ENCODE results near the gene NUDT13. TPM values are rescaled to one million over a fixed set of nuclear protein-coding genes. Genes with fewer than 3 reads are reported as not detected.
"Not testable (repeated sequence)": the region's sequence is repeated elsewhere in the genome, so short reads cannot be mapped to it uniquely, and the experiment has no call there.

NUDT13 gene
- total RNA-seq, 2 experiments from 2014 or later: 1.6 to 1.7 TPM

DNA sequence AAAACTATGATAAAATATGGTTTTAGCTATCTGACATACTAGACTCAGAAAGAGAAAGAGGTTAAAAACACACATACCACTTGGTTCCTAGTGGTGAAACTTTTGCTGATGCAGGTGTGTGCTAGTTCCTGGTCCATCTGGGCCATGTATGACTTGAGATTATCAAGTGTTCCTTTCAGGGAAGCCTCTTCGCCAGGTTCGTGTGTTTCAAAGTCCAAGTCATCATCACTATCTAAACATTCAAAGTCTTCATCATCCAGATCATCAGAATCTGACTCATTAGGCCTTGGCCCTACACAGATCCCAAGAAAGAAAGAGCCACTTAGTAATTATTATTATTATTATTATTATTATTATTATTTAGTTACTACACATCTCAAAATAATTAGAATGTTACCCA is 26.4 kb downstream of the NUDT13 start:
- POLR2A ChIA-PET: no interaction called here
- DNase-seq (no peak), ATAC-seq (no peak)
- no peak overlapping the region for H3K27ac Mint-ChIP-seq
- CTCF ChIA-PET: interaction anchor here (0.7 to 3.0 kb wide), 3 partner anchors 8 to 41 kb away, joined by 3 to 17 read pairs (median 3); no protein-coding TSS in a partner anchor
- no peaks in the 10 kb centered on the region for H3K27me3 Mint-ChIP-seq (ENCODE audit: low read depth)
- no peaks in the 10 kb centered on the region for H3K4me1 Mint-ChIP-seq (ENCODE audit: low read depth)
- no peak overlapping the region for H3K4me3 Mint-ChIP-seq
- no peaks in the 10 kb centered on the region for H3K9me3 Mint-ChIP-seq (ENCODE audit: insufficient read depth)
- peaks cover 48% of the 10 kb centered on the region for H3K36me3 Mint-ChIP-seq (ENCODE audit: low read depth)

DNA sequence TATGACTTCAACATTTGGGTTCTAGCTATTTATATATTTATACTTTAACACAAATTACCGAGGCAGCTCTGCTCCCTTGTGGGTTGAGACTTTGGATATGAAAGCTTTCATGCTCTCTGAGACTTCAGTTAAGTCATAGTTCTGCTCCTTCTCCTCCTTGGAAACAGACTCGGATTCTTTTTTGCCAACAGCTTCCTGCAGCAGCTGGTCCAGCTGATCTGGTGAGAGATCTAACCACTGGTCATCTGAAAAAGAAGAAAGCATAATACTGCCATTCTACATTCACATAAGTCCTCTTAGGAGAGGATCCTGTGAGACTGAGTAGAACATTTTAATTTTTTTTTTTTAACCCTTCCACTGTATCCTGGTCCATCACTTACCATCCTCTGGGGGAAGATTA is 29.0 kb downstream of the NUDT13 start:
- Mint-ChIP-seq H3K4me3 (no peak overlapping the region), H3K27ac (no peak overlapping the region), H3K4me1 (ENCODE audit: low read depth) (no peaks in the 10 kb centered on the region), H3K27me3 (ENCODE audit: low read depth) (no peaks in the 10 kb centered on the region), H3K9me3 (ENCODE audit: insufficient read depth) (no peaks in the 10 kb centered on the region), H3K36me3 (ENCODE audit: low read depth) (peaks cover 41% of the 10 kb centered on the region)
- CTCF ChIA-PET: interaction anchor here (1.2 to 2.5 kb wide), 2 partner anchors 19 to 43 kb away, joined by 7 to 12 read pairs; partner anchors contain the start of gene P4HA1
- POLR2A ChIA-PET: no interaction called here
- ATAC-seq: no peak
- DNase-seq: no peak

GRCh38 chr10:73141603-73142002 is 31.3 kb downstream of the NUDT13 start:
- Mint-ChIP-seq H3K4me1 (ENCODE audit: low read depth) (no peaks in the 10 kb centered on the region), H3K9me3 (ENCODE audit: insufficient read depth) (no peaks in the 10 kb centered on the region), H3K27ac (no peak overlapping the region), H3K4me3 (no peak overlapping the region), H3K27me3 (ENCODE audit: low read depth) (no peaks in the 10 kb centered on the region), H3K36me3 (ENCODE audit: low read depth) (peaks cover 31% of the 10 kb centered on the region)
- DNase-seq: no peak
- POLR2A ChIA-PET: no interaction called here
- no peak for ATAC-seq
- CTCF ChIA-PET: no interaction called here

DNA sequence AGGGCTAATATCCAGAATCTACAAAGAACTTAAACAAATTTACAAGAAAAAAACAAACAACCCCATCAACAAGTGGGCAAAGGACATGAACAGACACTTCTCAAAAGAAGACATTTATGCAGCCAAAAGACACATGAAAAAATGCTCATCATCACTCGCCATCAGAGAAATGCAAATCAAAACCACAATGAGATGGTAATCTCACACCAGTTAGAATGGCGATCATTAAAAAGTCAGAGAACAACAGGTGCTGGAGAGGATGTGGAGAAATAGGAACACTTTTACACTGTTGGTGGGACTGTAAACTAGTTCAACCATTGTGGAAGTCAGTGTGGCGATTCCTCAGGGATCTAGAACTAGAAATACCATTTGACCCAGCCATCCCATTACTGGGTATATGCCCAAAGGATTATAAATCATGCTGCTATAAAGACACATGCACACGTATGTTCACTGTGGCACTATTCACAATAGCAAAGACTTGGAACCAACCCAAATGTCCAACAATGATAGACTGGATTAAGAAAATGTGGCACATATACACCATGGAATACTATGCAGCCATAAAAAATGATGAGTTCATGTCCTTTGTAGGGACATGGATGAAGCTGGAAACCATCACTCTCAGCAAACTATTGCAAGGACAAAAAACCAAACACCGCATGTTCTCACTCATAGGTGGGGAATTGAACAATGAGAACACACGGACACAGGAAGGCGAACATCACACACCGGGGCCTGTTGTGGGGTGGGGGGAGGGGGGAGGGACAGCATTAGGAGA is 40.6 kb downstream of the NUDT13 start:
- H3K4me3 Mint-ChIP-seq; DNase-seq; POLR2A ChIA-PET; H3K4me1 Mint-ChIP-seq (ENCODE audit: low read depth); H3K27me3 Mint-ChIP-seq (ENCODE audit: low read depth); H3K27ac Mint-ChIP-seq; H3K9me3 Mint-ChIP-seq (ENCODE audit: insufficient read depth); CTCF ChIA-PET; ATAC-seq: not testable (repeated sequence)
- H3K36me3 Mint-ChIP-seq (ENCODE audit: low read depth): peaks cover 50% of the 10 kb centered on the region

GRCh38 chr10:73152009-73152408 is 41.8 kb downstream of the NUDT13 start:
- POLR2A ChIA-PET: no interaction called here
- Mint-ChIP-seq H3K27me3 (ENCODE audit: low read depth) (no peaks in the 10 kb centered on the region), H3K27ac (no peak overlapping the region), H3K4me3 (no peak overlapping the region), H3K36me3 (ENCODE audit: low read depth) (peaks cover 56% of the 10 kb centered on the region), H3K4me1 (ENCODE audit: low read depth) (peaks cover 2% of the 10 kb centered on the region), H3K9me3 (ENCODE audit: insufficient read depth) (no peaks in the 10 kb centered on the region)
- DNase-seq (no peak), ATAC-seq (no peak)
- CTCF ChIA-PET: interaction anchor here (1.5 kb wide), 1 partner anchor 89 kb away, joined by 3 read pairs; no protein-coding TSS in a partner anchor

DNA sequence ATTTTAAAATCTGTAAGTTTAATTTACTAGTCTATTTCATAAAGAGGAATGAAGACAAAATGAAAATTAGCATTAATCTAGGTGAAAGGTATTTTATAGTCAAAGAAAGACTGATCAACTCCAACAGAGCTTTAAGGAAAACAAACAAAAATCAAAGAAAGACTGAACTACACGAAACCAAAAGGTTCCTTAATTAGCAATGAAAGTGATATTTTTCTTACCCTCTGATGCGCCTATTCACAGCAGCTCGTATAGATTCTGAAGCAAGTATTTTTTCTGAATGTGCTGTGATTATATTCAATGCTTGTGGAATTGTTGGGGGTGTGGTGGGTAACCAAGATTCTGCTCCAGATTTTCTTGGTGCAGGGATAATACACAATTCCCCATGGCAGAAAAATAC is 45.8 kb downstream of the NUDT13 start:
- ChIA-PET POLR2A (no interaction called here), CTCF (interaction anchor here (1.6 to 8.5 kb wide), 2 partner anchors 10 to 60 kb away, joined by 6 to 86 read pairs; partner anchors contain the start of gene P4HA1)
- no peaks in the 10 kb centered on the region for H3K9me3 Mint-ChIP-seq (ENCODE audit: insufficient read depth)
- H3K4me3 Mint-ChIP-seq: no peak overlapping the region
- H3K36me3 Mint-ChIP-seq (ENCODE audit: low read depth): peaks cover 50% of the 10 kb centered on the region
- no peak for ATAC-seq
- H3K27me3 Mint-ChIP-seq (ENCODE audit: low read depth): no peaks in the 10 kb centered on the region
- no peak overlapping the region for H3K27ac Mint-ChIP-seq
- no peak for DNase-seq
- peaks cover 10% of the 10 kb centered on the region for H3K4me1 Mint-ChIP-seq (ENCODE audit: low read depth)

GRCh38 chr10:73159038-73159648 is 48.9 kb downstream of the NUDT13 start:
- H3K36me3 Mint-ChIP-seq (ENCODE audit: low read depth): peaks cover 52% of the 10 kb centered on the region
- H3K27me3 Mint-ChIP-seq (ENCODE audit: low read depth): no peaks in the 10 kb centered on the region
- no peaks in the 10 kb centered on the region for H3K9me3 Mint-ChIP-seq (ENCODE audit: insufficient read depth)
- CTCF ChIA-PET: interaction anchor here (0.7 to 8.5 kb wide), 20 partner anchors 11 to 431 kb away, joined by 3 to 86 read pairs (median 4); partner anchors contain the start of genes FAM149B1, NUDT13 and P4HA1
- ATAC-seq (peak; percentile 68), DNase-seq (peak; percentile 68)
- POLR2A ChIA-PET: interaction anchor here (1.2 kb wide), 1 partner anchor 8 kb away, joined by 3 read pairs; no protein-coding TSS in a partner anchor
- H3K4me3 Mint-ChIP-seq: no peak overlapping the region
- no peak overlapping the region for H3K27ac Mint-ChIP-seq
- H3K4me1 Mint-ChIP-seq (ENCODE audit: low read depth): peaks cover 32% of the 10 kb centered on the region

DNA sequence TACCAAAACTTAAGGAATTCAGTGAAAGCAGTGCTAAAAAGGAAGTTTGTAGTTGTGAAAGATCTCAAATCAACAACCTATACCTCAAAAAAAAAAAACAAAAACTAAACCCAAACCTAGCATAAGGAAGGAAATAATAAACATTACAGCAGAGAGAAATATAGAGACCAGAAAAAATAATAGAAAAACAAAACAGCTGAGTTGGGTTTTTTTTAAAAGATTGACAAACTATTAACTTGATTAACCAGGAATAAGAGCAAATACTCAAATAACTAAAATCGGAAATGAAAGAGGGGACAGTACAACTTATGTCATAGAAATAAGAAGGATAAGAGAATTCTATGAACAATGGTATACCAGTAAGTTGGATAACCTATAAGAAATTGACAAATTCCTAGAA is 50.8 kb downstream of the NUDT13 start:
- H3K9me3 Mint-ChIP-seq (ENCODE audit: insufficient read depth): no peaks in the 10 kb centered on the region
- H3K4me3 Mint-ChIP-seq: no peak overlapping the region
- H3K27me3 Mint-ChIP-seq (ENCODE audit: low read depth): no peaks in the 10 kb centered on the region
- POLR2A ChIA-PET: interaction anchor here (1.0 kb wide), 1 partner anchor 65 kb away, joined by 4 read pairs; no protein-coding TSS in a partner anchor
- peaks cover 54% of the 10 kb centered on the region for H3K36me3 Mint-ChIP-seq (ENCODE audit: low read depth)
- CTCF ChIA-PET: interaction anchor here (1.0 to 8.5 kb wide), 3 partner anchors 9 to 65 kb away, joined by 3 to 86 read pairs (median 27); partner anchors contain the start of genes FAM149B1, NUDT13 and P4HA1
- peaks cover 40% of the 10 kb centered on the region for H3K4me1 Mint-ChIP-seq (ENCODE audit: low read depth)
- H3K27ac Mint-ChIP-seq: no peak overlapping the region
- ATAC-seq (no peak), DNase-seq (no peak)

GRCh38 chr10:73161662-73162061 is 51.4 kb downstream of the NUDT13 start:
- Mint-ChIP-seq H3K9me3 (ENCODE audit: insufficient read depth) (no peaks in the 10 kb centered on the region), H3K4me3 (no peak overlapping the region)

GRCh38 chr10:73163096-73163495 is 52.8 kb downstream of the NUDT13 start:
- CTCF ChIA-PET: interaction anchor here (8.5 kb wide), 1 partner anchor 67 kb away, joined by 86 read pairs; the partner anchor contains the start of gene P4HA1
- ATAC-seq: no peak
- POLR2A ChIA-PET: interaction anchor here (0.9 kb wide), 1 partner anchor 12 kb away, joined by 3 read pairs; no protein-coding TSS in a partner anchor
- H3K4me1 Mint-ChIP-seq (ENCODE audit: low read depth): peaks cover 54% of the 10 kb centered on the region
- peaks cover 49% of the 10 kb centered on the region for H3K36me3 Mint-ChIP-seq (ENCODE audit: low read depth)
- no peak overlapping the region for H3K27ac Mint-ChIP-seq
- DNase-seq: no peak
- no peaks in the 10 kb centered on the region for H3K27me3 Mint-ChIP-seq (ENCODE audit: low read depth)
- H3K4me3 Mint-ChIP-seq: no peak overlapping the region
- no peaks in the 10 kb centered on the region for H3K9me3 Mint-ChIP-seq (ENCODE audit: insufficient read depth)

More at GRCh38 chr10:73161662-73162061, 51.4 kb downstream of the NUDT13 start:
- DNase-seq (no peak), ATAC-seq (no peak)
- Mint-ChIP-seq H3K4me1 (ENCODE audit: low read depth) (peaks cover 46% of the 10 kb centered on the region), H3K27me3 (ENCODE audit: low read depth) (no peaks in the 10 kb centered on the region), H3K27ac (no peak overlapping the region), H3K36me3 (ENCODE audit: low read depth) (peaks cover 49% of the 10 kb centered on the region)
- CTCF ChIA-PET: interaction anchor here (8.5 kb wide), 1 partner anchor 66 kb away, joined by 86 read pairs; the partner anchor contains the start of gene P4HA1
- POLR2A ChIA-PET: interaction anchor here (1.0 kb wide), 1 partner anchor 66 kb away, joined by 4 read pairs; no protein-coding TSS in a partner anchor

DNA sequence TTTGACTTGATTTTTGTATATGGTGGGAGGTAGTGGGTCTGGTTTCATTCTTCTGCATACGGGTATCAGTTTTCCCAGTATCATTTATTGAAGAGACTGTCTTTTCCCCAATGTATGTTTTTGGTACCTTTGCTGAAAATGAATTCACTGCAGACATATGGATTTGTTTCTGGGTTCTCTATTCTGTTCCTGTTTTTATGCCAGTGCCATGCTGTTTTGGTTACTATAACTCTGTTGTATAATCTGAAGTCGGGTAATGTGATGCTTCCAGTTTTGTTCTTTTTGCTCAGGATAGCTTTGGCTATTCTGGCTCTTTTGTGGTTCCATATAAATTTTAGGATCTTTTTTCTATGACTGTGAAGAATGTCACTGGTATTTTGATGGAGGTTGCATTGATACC is 56.7 kb downstream of the NUDT13 start:
- Mint-ChIP-seq H3K27me3 (ENCODE audit: low read depth) (no peaks in the 10 kb centered on the region), H3K9me3 (ENCODE audit: insufficient read depth) (no peaks in the 10 kb centered on the region), H3K4me1 (ENCODE audit: low read depth) (peaks cover 41% of the 10 kb centered on the region), H3K36me3 (ENCODE audit: low read depth) (peaks cover 29% of the 10 kb centered on the region), H3K4me3 (peak overlapping the region; percentile 98), H3K27ac (peak overlapping the region; percentile 99)
- ChIA-PET POLR2A (interaction anchor here (1.0 kb wide), 2 partner anchors 8 to 71 kb away, joined by 3 to 5 read pairs; no protein-coding TSS in a partner anchor), CTCF (interaction anchor here (4.4 kb wide), 1 partner anchor 70 kb away, joined by 25 read pairs; the partner anchor contains the start of gene P4HA1)
- ATAC-seq: no peak
- DNase-seq: no peak
